ENCODE data around the gene CAMKK1.
"Not testable (repeated sequence)": the region's sequence is repeated elsewhere in the genome, so short reads cannot be mapped to it uniquely, and the experiment has no call there.

CAMKK1 gene

DNA sequence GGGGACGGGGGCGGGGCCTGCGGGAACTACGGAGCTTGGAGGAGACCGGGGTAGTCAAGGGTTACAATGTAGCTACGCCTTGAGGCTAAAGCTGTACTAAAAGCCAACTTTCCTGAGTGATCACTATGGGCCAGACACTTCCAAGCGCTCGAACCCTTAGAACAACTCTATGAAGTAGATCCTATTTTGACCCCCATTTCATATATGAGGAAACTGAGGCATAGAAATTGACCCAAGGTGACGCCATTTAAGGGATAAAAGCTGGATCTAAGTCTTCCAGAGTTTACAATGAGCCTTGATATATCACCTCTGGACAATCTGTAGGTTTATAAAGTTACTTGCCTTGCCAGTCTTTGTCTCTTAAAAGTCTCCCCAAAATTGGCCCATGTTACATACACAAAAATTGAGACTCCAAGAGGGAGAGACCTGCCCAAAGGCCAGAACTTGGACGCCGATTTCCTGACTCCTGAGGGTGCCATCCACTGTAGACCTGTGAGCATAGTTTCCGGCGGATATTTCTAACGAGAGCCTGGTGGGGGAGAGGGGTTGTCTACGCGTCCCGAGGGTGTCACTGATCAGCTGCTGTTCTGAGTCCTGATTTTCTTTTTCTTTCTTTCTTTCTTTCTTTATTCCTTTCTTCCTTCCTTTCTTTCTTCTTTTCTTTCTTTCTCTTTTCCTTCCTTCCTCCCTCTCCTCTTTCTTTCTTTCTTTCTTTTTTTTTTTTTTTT is 46.3 kb downstream of the CAMKK1 start:
- TF ChIP-seq, protein P1, sequence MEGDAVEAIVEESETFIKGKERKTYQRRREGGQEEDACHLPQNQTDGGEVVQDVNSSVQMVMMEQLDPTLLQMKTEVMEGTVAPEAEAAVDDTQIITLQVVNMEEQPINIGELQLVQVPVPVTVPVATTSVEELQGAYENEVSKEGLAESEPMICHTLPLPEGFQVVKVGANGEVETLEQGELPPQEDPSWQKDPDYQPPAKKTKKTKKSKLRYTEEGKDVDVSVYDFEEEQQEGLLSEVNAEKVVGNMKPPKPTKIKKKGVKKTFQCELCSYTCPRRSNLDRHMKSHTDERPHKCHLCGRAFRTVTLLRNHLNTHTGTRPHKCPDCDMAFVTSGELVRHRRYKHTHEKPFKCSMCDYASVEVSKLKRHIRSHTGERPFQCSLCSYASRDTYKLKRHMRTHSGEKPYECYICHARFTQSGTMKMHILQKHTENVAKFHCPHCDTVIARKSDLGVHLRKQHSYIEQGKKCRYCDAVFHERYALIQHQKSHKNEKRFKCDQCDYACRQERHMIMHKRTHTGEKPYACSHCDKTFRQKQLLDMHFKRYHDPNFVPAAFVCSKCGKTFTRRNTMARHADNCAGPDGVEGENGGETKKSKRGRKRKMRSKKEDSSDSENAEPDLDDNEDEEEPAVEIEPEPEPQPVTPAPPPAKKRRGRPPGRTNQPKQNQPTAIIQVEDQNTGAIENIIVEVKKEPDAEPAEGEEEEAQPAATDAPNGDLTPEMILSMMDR (IDR thresholded peaks at IDR 0.05): no peak
- H3K4me1 Mint-ChIP-seq: peaks cover 31% of the 10 kb centered on the region
- H3K4me3 Mint-ChIP-seq: peak overlapping the region; percentile 23
- peaks cover 21% of the 10 kb centered on the region for H3K36me3 Mint-ChIP-seq (ENCODE audit: low read depth)
- no peak for DNase-seq
- H3K9me3 Mint-ChIP-seq: no peaks in the 10 kb centered on the region
- peaks cover 30% of the 10 kb centered on the region for H3K27me3 Mint-ChIP-seq (ENCODE audit: low read depth, poor library complexity)
- no peak overlapping the region for H3K27ac Mint-ChIP-seq

DNA sequence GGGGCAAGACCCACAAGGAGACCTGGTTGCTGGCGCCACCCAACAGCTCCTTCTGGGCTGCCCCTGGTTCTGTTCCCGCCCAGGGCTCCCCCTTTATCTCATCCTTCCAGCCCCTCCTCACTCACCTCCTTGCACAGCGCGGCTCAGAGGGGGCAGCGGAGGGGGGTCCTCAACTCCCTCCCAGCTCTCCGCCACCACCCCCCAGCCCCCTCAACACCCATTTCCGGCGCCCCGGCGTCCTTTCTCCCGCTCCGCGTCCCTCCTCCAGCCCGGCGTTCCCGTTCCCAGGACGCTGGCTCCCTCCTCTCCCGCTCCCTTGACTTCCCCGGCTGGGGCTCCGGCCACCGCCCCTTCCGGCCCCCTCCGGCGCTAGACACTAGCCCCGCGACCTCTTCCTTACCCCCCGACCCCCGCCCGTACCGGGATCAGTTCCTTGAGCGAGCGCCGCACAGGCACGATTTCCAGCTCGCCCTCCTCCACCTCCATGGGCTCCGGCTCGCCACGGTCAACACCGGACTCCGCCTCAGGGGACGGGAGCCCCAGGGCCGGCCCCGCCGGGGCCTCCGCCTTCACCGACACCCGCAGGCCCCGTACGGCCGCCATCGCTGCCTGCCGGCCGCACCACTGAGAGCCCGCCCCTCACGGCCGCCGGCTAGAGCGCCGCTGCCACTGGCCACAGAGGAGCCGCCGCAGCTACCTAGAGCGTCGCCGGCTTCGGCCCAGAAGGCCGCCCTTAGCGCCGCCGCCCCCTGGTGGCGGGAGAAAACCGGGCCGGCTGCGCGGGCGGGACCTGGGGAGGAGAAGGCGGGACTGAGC is 47.0 kb downstream of the CAMKK1 start, which contains the start of gene NCBP3:
Gene NCBP3 (minus strand): TSS at position 626 of the 816 bp plus-strand sequence. CDS start 23 bp downstream, at position 603.
- Mint-ChIP-seq H3K4me1 (peaks cover 28% of the 10 kb centered on the region), H3K36me3 (ENCODE audit: low read depth) (peaks cover 28% of the 10 kb centered on the region), H3K27ac (peak within 1 kb of the TSS; percentile 72), H3K27me3 (ENCODE audit: low read depth, poor library complexity) (peaks cover 23% of the 10 kb centered on the region), H3K9me3 (no peaks in the 10 kb centered on the region), H3K4me3 (peak within 1 kb of the TSS; percentile 94)
- TF ChIP-seq, protein P1 (IDR thresholded peaks at IDR 0.05): peak; percentile 84
- peak; percentile 94 for DNase-seq

DNA sequence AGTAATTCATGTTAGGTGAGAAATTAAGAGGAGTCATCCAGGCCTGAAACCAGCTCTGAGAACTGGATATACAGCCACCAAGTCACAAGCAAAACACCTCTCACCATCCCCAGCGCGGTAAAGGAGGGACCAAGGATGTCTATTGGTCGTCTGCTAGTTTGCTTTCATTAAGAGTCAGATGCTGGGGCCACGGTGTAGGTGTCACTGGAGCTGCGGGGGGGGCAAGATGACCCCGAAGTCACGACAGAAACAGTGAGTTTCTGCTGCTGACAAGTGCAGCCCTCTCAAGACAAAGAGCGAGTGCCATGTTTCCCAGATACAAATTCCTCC is 47.6 kb downstream of the CAMKK1 start:
- TF ChIP-seq, protein P1 (IDR thresholded peaks at IDR 0.05): no peak
- peak overlapping the region; percentile 94 for H3K4me3 Mint-ChIP-seq
- no peak for DNase-seq

DNA sequence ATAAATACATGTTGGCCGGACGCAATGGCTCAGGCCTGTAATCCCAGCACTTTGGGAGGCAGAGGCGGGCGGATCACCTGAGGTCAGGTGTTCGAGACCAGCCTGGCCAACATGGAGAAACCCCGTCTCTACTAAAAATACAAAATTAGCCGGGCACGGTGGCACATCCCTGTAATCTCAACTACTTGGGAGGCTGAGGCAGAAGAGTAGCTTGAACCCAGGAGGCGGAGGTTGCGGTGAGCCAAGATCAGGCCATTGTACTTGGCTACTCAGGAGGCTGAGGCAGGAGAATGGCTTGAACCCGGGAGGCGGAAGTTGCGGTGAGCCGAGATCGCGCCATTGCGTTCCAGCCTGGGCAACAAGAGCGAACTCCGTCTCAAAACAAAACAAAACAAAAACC is 48.3 kb downstream of the CAMKK1 start:
- Mint-ChIP-seq H3K36me3 (ENCODE audit: low read depth) (peaks cover 41% of the 10 kb centered on the region), H3K4me3 (peak overlapping the region; percentile 94), H3K27me3 (ENCODE audit: low read depth, poor library complexity) (peaks cover 17% of the 10 kb centered on the region), H3K4me1 (peaks cover 24% of the 10 kb centered on the region)
- not testable (repeated sequence) for DNase-seq, H3K27ac Mint-ChIP-seq, H3K9me3 Mint-ChIP-seq

More for the DNA sequence above, 47.6 kb downstream of the CAMKK1 start:
- Mint-ChIP-seq H3K27me3 (ENCODE audit: low read depth, poor library complexity) (peaks cover 20% of the 10 kb centered on the region), H3K9me3 (no peaks in the 10 kb centered on the region), H3K27ac (peak overlapping the region; percentile 72), H3K36me3 (ENCODE audit: low read depth) (peaks cover 34% of the 10 kb centered on the region), H3K4me1 (peaks cover 24% of the 10 kb centered on the region)

DNA sequence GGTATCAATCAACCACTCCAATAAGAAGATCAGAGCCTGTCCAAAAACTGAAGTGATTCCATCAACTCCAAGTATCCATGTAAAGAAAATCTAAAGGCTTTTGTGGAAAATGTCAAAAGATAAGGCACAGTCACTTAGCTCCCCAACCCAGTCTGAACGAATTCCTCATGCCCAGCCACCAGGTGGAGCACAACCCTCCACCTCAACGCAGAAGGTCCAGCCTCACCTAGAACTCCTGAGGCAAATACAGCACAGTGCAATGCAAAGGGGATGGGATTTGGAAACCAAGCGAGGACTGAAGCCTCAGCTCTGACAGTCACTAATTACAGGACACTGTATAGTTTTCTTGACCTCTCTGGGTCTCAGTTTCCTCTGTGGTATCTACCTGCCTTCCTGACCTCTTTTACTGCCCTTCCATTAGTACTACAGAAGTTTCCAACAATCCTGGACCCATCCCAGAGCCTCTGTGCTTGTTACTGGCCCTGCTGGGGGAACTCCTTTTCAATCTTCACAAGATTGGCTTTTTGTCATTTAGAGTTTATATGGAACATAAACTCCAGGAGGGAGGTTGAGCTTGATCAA is 48.8 kb downstream of the CAMKK1 start:
- Mint-ChIP-seq H3K4me1 (peaks cover 24% of the 10 kb centered on the region), H3K36me3 (ENCODE audit: low read depth) (peaks cover 46% of the 10 kb centered on the region), H3K9me3 (no peaks in the 10 kb centered on the region), H3K27ac (peak overlapping the region; percentile 6), H3K4me3 (peak overlapping the region; percentile 94), H3K27me3 (ENCODE audit: low read depth, poor library complexity) (peaks cover 12% of the 10 kb centered on the region)
- DNase-seq: peak; percentile 36
- TF ChIP-seq, protein P1 (IDR thresholded peaks at IDR 0.05): peak; percentile 47

DNA sequence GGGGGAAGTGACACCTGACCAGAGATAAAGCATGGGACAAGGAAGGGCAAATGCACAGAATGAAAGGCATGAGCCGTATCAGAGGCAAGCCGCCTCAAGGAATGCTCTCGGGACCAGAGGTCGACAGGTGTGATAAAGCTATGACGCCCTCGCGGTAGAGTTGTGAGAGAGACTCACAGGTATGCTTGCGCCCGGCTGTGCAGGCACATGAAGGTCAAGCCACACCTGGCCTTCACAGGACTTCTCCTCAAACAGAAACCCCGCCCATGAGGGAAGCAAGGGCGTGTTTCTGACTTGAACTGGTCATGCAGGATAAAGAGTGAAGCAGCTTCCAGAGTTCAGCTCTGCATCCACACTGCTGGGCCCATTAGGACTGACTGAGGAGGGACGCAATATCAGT is 54.6 kb downstream of the CAMKK1 start:
- H3K27ac Mint-ChIP-seq: peak overlapping the region; percentile 34
- TF ChIP-seq, protein P1 (IDR thresholded peaks at IDR 0.05): no peak

More for the DNA sequence above, 54.6 kb downstream of the CAMKK1 start:
- no peak for DNase-seq
- peaks cover 8% of the 10 kb centered on the region for H3K4me1 Mint-ChIP-seq
- H3K4me3 Mint-ChIP-seq: no peak overlapping the region
- peaks cover 75% of the 10 kb centered on the region for H3K36me3 Mint-ChIP-seq (ENCODE audit: low read depth)
- no peaks in the 10 kb centered on the region for H3K9me3 Mint-ChIP-seq
- H3K27me3 Mint-ChIP-seq (ENCODE audit: low read depth, poor library complexity): no peaks in the 10 kb centered on the region

All from nephron progenitor cell (in vitro differentiated cells).